ENCODE results near the gene ZBTB24. TPM values are rescaled to one million over a fixed set of nuclear protein-coding genes. Genes with fewer than 3 reads are reported as not detected.

Gene ZBTB24
- total RNA-seq, 1 experiment from 2014 or later = 17.4 TPM

- in situ Hi-C loops (cut with HindIII; ENCODE audit: low pct_unique_long_range_greater_than_20kb, low sequenced_read_pairs) = no loop called here
- no peak for DNase-seq (ENCODE audit: low read depth, low spot score)
Observed at GRCh38 chr6:109506841-109507240, 23.8 kb upstream of the ZBTB24 start.

GRCh38 chr6:109506314-109506713 is 23.3 kb upstream of the ZBTB24 start:
- in situ Hi-C loops (cut with HindIII; ENCODE audit: low pct_unique_long_range_greater_than_20kb, low sequenced_read_pairs) = no loop called here
- DNase-seq (ENCODE audit: low read depth, low spot score) = no peak

- DNase-seq (ENCODE audit: low read depth, low spot score) = no peak
- in situ Hi-C loops (cut with HindIII; ENCODE audit: low pct_unique_long_range_greater_than_20kb, low sequenced_read_pairs) = no loop called here
Observed at GRCh38 chr6:109503327-109504224, 20.6 kb upstream of the ZBTB24 start.

- in situ Hi-C loops (cut with HindIII; ENCODE audit: low pct_unique_long_range_greater_than_20kb, low sequenced_read_pairs) = no loop called here
- no peak for DNase-seq (ENCODE audit: low read depth, low spot score)
Observed at GRCh38 chr6:109498936-109499335, 15.9 kb upstream of the ZBTB24 start.

GRCh38 chr6:109498052-109498451 is 15.0 kb upstream of the ZBTB24 start:
- DNase-seq (ENCODE audit: low read depth, low spot score) = no peak
- in situ Hi-C loops (cut with HindIII; ENCODE audit: low pct_unique_long_range_greater_than_20kb, low sequenced_read_pairs) = no loop called here

GRCh38 chr6:109496036-109496772 is 13.2 kb upstream of the ZBTB24 start:
- DNase-seq (ENCODE audit: low read depth, low spot score) = no peak
- in situ Hi-C loops (cut with HindIII; ENCODE audit: low pct_unique_long_range_greater_than_20kb, low sequenced_read_pairs) = no loop called here

GRCh38 chr6:109493865-109494264 is 10.8 kb upstream of the ZBTB24 start:
- in situ Hi-C loops (cut with HindIII; ENCODE audit: low pct_unique_long_range_greater_than_20kb, low sequenced_read_pairs) = no loop called here
- no peak for DNase-seq (ENCODE audit: low read depth, low spot score)

- in situ Hi-C loops (cut with HindIII; ENCODE audit: low pct_unique_long_range_greater_than_20kb, low sequenced_read_pairs) = no loop called here
- DNase-seq (ENCODE audit: low read depth, low spot score) = no peak
Observed at GRCh38 chr6:109491207-109491938, 8.4 kb upstream of the ZBTB24 start.

GRCh38 chr6:109490713-109491112 is 7.7 kb upstream of the ZBTB24 start:
- in situ Hi-C loops (cut with HindIII; ENCODE audit: low pct_unique_long_range_greater_than_20kb, low sequenced_read_pairs) = no loop called here
- DNase-seq (ENCODE audit: low read depth, low spot score) = no peak

GRCh38 chr6:109488001-109488400 is 5.0 kb upstream of the ZBTB24 start:
- DNase-seq (ENCODE audit: low read depth, low spot score) = peak; percentile 6
- in situ Hi-C loops (cut with HindIII; ENCODE audit: low pct_unique_long_range_greater_than_20kb, low sequenced_read_pairs) = no loop called here

GRCh38 chr6:109486068-109486467 is 3.0 kb upstream of the ZBTB24 start:
- in situ Hi-C loops (cut with HindIII; ENCODE audit: low pct_unique_long_range_greater_than_20kb, low sequenced_read_pairs) = no loop called here

GRCh38 chr6:109485266-109485935 is 2.4 kb upstream of the ZBTB24 start:
- DNase-seq (ENCODE audit: low read depth, low spot score) = no peak
- in situ Hi-C loops (cut with HindIII; ENCODE audit: low pct_unique_long_range_greater_than_20kb, low sequenced_read_pairs) = no loop called here

More at GRCh38 chr6:109486068-109486467, 3.0 kb upstream of the ZBTB24 start:
- no peak for DNase-seq (ENCODE audit: low read depth, low spot score)

GRCh38 chr6:109484122-109484521 is 1.1 kb upstream of the ZBTB24 start:
- in situ Hi-C loops (cut with HindIII; ENCODE audit: low pct_unique_long_range_greater_than_20kb, low sequenced_read_pairs) = no loop called here
- DNase-seq (ENCODE audit: low read depth, low spot score) = no peak

GRCh38 chr6:109483735-109484057 is 677 bp upstream of the ZBTB24 start:
- DNase-seq (ENCODE audit: low read depth, low spot score) = no peak
- in situ Hi-C loops (cut with HindIII; ENCODE audit: low pct_unique_long_range_greater_than_20kb, low sequenced_read_pairs) = no loop called here

GRCh38 chr6:109480993-109481480 is 2.0 kb downstream of the ZBTB24 start:
- in situ Hi-C loops (cut with HindIII; ENCODE audit: low pct_unique_long_range_greater_than_20kb, low sequenced_read_pairs) = no loop called here
- DNase-seq (ENCODE audit: low read depth, low spot score) = no peak

- peak; percentile 10 for DNase-seq (ENCODE audit: low read depth, low spot score)
Observed at GRCh38 chr6:109478841-109479624, 4.0 kb downstream of the ZBTB24 start.

GRCh38 chr6:109478222-109478805 is 4.7 kb downstream of the ZBTB24 start:
- no peak for DNase-seq (ENCODE audit: low read depth, low spot score)

More at GRCh38 chr6:109478841-109479624, 4.0 kb downstream of the ZBTB24 start:
- in situ Hi-C loops (cut with HindIII; ENCODE audit: low pct_unique_long_range_greater_than_20kb, low sequenced_read_pairs) = no loop called here

More at GRCh38 chr6:109478222-109478805, 4.7 kb downstream of the ZBTB24 start:
- in situ Hi-C loops (cut with HindIII; ENCODE audit: low pct_unique_long_range_greater_than_20kb, low sequenced_read_pairs) = no loop called here
